Left ventricle myocardium inferior (tissue), 1 donor: ENCODE results near the gene ALDH1B1. TPM values are rescaled to one million over a fixed set of nuclear protein-coding genes. Genes with fewer than 3 reads are reported as not detected.
A peak's percentile ranks its signal among the peaks of the same experiment; 100 is the strongest.

Source experiments
- DNase-seq: peaks from one replicate; pipeline ENCODE4 v3.0.0-alpha.2; 2020
- H3K27ac ChIP-seq: fragments of 200-600 bp; replicated peaks from 2 replicates; pipeline ENCODE4 v1.8.0; 2021
- H3K27me3 ChIP-seq: fragments of 200-600 bp; 2 replicates; pipeline ENCODE4 v1.8.0; 2021; ENCODE audit warnings: low read depth
- H3K36me3 ChIP-seq: fragments of 200-600 bp; 2 replicates; pipeline ENCODE4 v1.8.0; 2021
- H3K4me1 ChIP-seq: fragments of 200-600 bp; 2 replicates; pipeline ENCODE4 v1.8.0; 2021
- H3K4me3 ChIP-seq: fragments of 200-600 bp; 2 replicates; pipeline ENCODE4 v1.8.0; 2021; ENCODE audit warnings: mild to moderate bottlenecking, moderate library complexity
- H3K9me3 ChIP-seq: fragments of 200-600 bp; replicated peaks from 2 replicates; pipeline ENCODE4 v1.8.0; 2021
- CTCF ChIP-seq: fragments of 200-600 bp; IDR thresholded peaks from 2 replicates; pipeline ENCODE4 v1.8.0; 2021; ENCODE audit warnings: antibody characterized with exemption, mild to moderate bottlenecking, borderline replicate concordance
- intact Hi-C: fragments of 100-400 bp; cut with micrococcal nuclease; formaldehyde crosslinking; loops from one replicate; pipeline ENCODE4 v1.11.0; 2022
- total RNA-seq: library from RNA; stranded (reverse); fragmentation: NEBNext Ultra II Directional; extraction: Animal tissue kit (Norgen Biotek cat#: 25700); gene quantifications from one replicate; pipeline ENCODE4 v1.2.1, GENCODE V29; 2021
- donor health status: DM: no; HTN: yes; CAD: no; lungs with severe emphysema.

ALDH1B1 gene
- total RNA-seq, 1 donor from 2014 or later: 21.6 TPM

GRCh38 chr9:38415856-38416255 lies 23.4 kb downstream of the ALDH1B1 start:
- DNase-seq: no peak
- TF ChIP-seq CTCF: no peak
- H3K4me1 ChIP-seq: no peaks in the 10 kb centered on the region
- H3K27ac ChIP-seq: no peak overlapping the region
- H3K27me3 ChIP-seq: peaks cover 63% of the 10 kb centered on the region
- no peaks in the 10 kb centered on the region for H3K36me3 ChIP-seq
- intact Hi-C loops: no loop called here
- H3K9me3 ChIP-seq: no peaks in the 10 kb centered on the region
- no peak overlapping the region for H3K4me3 ChIP-seq

GRCh38 chr9:38416461-38416860 lies 24.0 kb downstream of the ALDH1B1 start:
- H3K9me3 ChIP-seq: no peaks in the 10 kb centered on the region
- intact Hi-C loops: no loop called here
- H3K4me1 ChIP-seq: no peaks in the 10 kb centered on the region
- no peak overlapping the region for H3K27ac ChIP-seq
- DNase-seq: no peak
- no peaks in the 10 kb centered on the region for H3K36me3 ChIP-seq
- no peak overlapping the region for H3K4me3 ChIP-seq
- no peak for TF ChIP-seq CTCF
- H3K27me3 ChIP-seq: peaks cover 69% of the 10 kb centered on the region

- Histone ChIP-seq H3K9me3 (no peaks in the 10 kb centered on the region), H3K27ac (no peak overlapping the region), H3K27me3 (peaks cover 72% of the 10 kb centered on the region), H3K4me1 (no peaks in the 10 kb centered on the region), H3K4me3 (no peak overlapping the region), H3K36me3 (no peaks in the 10 kb centered on the region)
- peak; percentile 34 for TF ChIP-seq CTCF
- intact Hi-C loops: no loop called here
- DNase-seq: no peak
Observed at GRCh38 chr9:38417003-38417945, 24.8 kb downstream of the ALDH1B1 start.

GRCh38 chr9:38418366-38418765 lies 25.9 kb downstream of the ALDH1B1 start:
- Histone ChIP-seq H3K27me3 (peaks cover 72% of the 10 kb centered on the region), H3K9me3 (no peaks in the 10 kb centered on the region), H3K4me3 (no peak overlapping the region), H3K4me1 (no peaks in the 10 kb centered on the region), H3K27ac (no peak overlapping the region), H3K36me3 (no peaks in the 10 kb centered on the region)
- DNase-seq: no peak
- TF ChIP-seq CTCF: no peak
- intact Hi-C loops: no loop called here

- intact Hi-C loops: no loop called here
- H3K9me3 ChIP-seq: no peaks in the 10 kb centered on the region
- no peak for DNase-seq
Observed at GRCh38 chr9:38419181-38419580, 26.7 kb downstream of the ALDH1B1 start.

More at GRCh38 chr9:38419181-38419580, 26.7 kb downstream of the ALDH1B1 start:
- H3K4me3 ChIP-seq: no peak overlapping the region
- peaks cover 4% of the 10 kb centered on the region for H3K4me1 ChIP-seq
- H3K27ac ChIP-seq: no peak overlapping the region
- no peaks in the 10 kb centered on the region for H3K36me3 ChIP-seq
- TF ChIP-seq CTCF: no peak
- peaks cover 73% of the 10 kb centered on the region for H3K27me3 ChIP-seq
